Measurements from ENCODE around the gene PARD6B. TPM values are rescaled to one million over a fixed set of nuclear protein-coding genes. Genes with fewer than 3 reads are reported as not detected.

PARD6B gene
- total and polyA plus RNA-seq, 2 of the 13 experiments (the other 11 are each of a cell fraction or from before 2014, with no cell fraction given), result 6.9 to 22.2 TPM

GRCh38 chr20:50794846-50795634 is 63.7 kb downstream of the PARD6B start, which contains the start of gene BCAS4:
Gene BCAS4, plus strand, starts transcription at chr20:50795061. Its CDS starts 23 bp downstream, at chr20:50795084.
- H4K20me1 ChIP-seq (ENCODE audit: insufficient read depth, low read length), result no peaks in the 10 kb centered on the region
- H3K4me3 ChIP-seq (replicated peaks in 1 of 3; ENCODE audit: insufficient read depth in 1 of 3, low read depth in 2 of 3, low read length in 3 of 3), result peak within 1 kb of the TSS; percentile 81 to 94 (median 88)
- ATAC-seq (peak; percentile 87), FAIRE-seq (no peak), DNase-seq (ENCODE audit: low spot score) (peak; percentile 76)
- ChIA-PET POLR2A (interaction anchor here (0.9 to 2.9 kb wide), 9 partner anchors 9 to 192 kb away, joined by 3 to 29 read pairs (median 4); partner anchors contain the start of genes ADNP, DPM1 and MOCS3), CTCF (ENCODE audit: low intra/inter-chr PET ratio, low total read pairs) (interaction anchor here (2.0 to 3.3 kb wide), 4 partner anchors 24 to 512 kb away, joined by 8 to 62 read pairs (median 15); partner anchors contain the start of gene ADNP)
- H3K4me1 ChIP-seq (ENCODE audit: insufficient read depth, low read length), result peaks cover 41% of the 10 kb centered on the region
- H3K9ac ChIP-seq (ENCODE audit: insufficient read depth, low read depth, low read length), result peak within 1 kb of the TSS; percentile 65
- no peak within 1 kb of the TSS for H3K27ac ChIP-seq (ENCODE audit: extremely low read length, insufficient read depth, low read length)
- TSS peak; percentile 51 for BruUV-seq (replicated peaks)
- peak within 1 kb of the TSS; percentile 95 for H2AFZ ChIP-seq (ENCODE audit: low read length)
- H3K27me3 ChIP-seq (ENCODE audit: control insufficient read depth in 1 of 2, insufficient read depth in 2 of 2, low read length in 2 of 2), result no peaks in the 10 kb centered on the region
- in situ Hi-C loops (cut with HindIII; ENCODE audit: extremely low pct_ligation_motif_present, low pct_unique_long_range_greater_than_20kb), result loop anchor here (10.0 to 25.0 kb wide), 2 partner anchors 140 to 517 kb away; partner anchors contain the start of gene ADNP
- H3K79me2 ChIP-seq (ENCODE audit: insufficient read depth, low read length), result no peaks in the 10 kb centered on the region
- 1% methylated on average over 83 of the region's 92 CpGs for WGBS (ENCODE audit: low lambda C conversion rate)
- no peaks in the 10 kb centered on the region for H3K9me3 ChIP-seq (ENCODE audit: low read length)
- H3K36me3 ChIP-seq (replicated peaks in 1 of 2; ENCODE audit: control insufficient read depth in 1 of 2, insufficient read depth in 2 of 2, low read length in 2 of 2), result no peaks in the 10 kb centered on the region
- peak within 1 kb of the TSS; percentile 90 for H3K4me2 ChIP-seq (ENCODE audit: low read depth, low read length)
- intact Hi-C loops (cut with micrococcal nuclease; ENCODE audit: unreplicated experiment), result loop anchor here (1.0 to 5.0 kb wide), 4 partner anchors 64 to 512 kb away; partner anchors contain the start of gene PARD6B
- TF ChIP-seq ZNF709 (CRISPR knock-in tag; IDR thresholded peaks at IDR 0.05), result 0 out of 2 replicates have a peak, but pooled peaks have one; percentile 80
- TF ChIP-seq KLF16 (CRISPR knock-in tag; IDR thresholded peaks at IDR 0.05), result peak in 1 of 2 experiments; percentile 80; a peak in 1 of 4 replicates
- TF ChIP-seq SIN3A (IDR thresholded peaks at IDR 0.05; ENCODE audit: borderline replicate concordance, low read depth, low read length), result peak; percentile 58; the same call in 1 of the 2 replicates
- TF ChIP-seq ZNF407 (CRISPR knock-in tag; IDR thresholded peaks at IDR 0.05; ENCODE audit: not compliant biosample characterization), result peak; percentile 74
- TF ChIP-seq, protein P1, sequence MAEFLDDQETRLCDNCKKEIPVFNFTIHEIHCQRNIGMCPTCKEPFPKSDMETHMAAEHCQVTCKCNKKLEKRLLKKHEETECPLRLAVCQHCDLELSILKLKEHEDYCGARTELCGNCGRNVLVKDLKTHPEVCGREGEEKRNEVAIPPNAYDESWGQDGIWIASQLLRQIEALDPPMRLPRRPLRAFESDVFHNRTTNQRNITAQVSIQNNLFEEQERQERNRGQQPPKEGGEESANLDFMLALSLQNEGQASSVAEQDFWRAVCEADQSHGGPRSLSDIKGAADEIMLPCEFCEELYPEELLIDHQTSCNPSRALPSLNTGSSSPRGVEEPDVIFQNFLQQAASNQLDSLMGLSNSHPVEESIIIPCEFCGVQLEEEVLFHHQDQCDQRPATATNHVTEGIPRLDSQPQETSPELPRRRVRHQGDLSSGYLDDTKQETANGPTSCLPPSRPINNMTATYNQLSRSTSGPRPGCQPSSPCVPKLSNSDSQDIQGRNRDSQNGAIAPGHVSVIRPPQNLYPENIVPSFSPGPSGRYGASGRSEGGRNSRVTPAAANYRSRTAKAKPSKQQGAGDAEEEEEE (CRISPR knock-in tag; IDR thresholded peaks at IDR 0.05; ENCODE audit: borderline replicate concordance), result 0 out of 2 replicates have a peak, but pooled peaks have one; percentile 90
- peak; percentile 75; the same call in 1 of the 2 replicates for TF ChIP-seq ZNF678 (CRISPR knock-in tag; IDR thresholded peaks at IDR 0.05)
- no peak for TF ChIP-seq SOX6 (IDR thresholded peaks at IDR 0.05)
- TF ChIP-seq SOX6 (CRISPR knock-in tag; IDR thresholded peaks at IDR 0.05), result no peak
- no peak for TF ChIP-seq DNMT3B (CRISPR knock-in tag; conservative IDR thresholded peaks at IDR 0.05)
- TF ChIP-seq, protein P2, sequence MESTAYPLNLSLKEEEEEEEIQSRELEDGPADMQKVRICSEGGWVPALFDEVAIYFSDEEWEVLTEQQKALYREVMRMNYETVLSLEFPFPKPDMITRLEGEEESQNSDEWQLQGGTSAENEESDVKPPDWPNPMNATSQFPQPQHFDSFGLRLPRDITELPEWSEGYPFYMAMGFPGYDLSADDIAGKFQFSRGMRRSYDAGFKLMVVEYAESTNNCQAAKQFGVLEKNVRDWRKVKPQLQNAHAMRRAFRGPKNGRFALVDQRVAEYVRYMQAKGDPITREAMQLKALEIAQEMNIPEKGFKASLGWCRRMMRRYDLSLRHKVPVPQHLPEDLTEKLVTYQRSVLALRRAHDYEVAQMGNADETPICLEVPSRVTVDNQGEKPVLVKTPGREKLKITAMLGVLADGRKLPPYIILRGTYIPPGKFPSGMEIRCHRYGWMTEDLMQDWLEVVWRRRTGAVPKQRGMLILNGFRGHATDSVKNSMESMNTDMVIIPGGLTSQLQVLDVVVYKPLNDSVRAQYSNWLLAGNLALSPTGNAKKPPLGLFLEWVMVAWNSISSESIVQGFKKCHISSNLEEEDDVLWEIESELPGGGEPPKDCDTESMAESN (CRISPR knock-in tag; conservative IDR thresholded peaks at IDR 0.05), result peak; percentile 40

Data from HepG2 (cell line).